HepG2 (cell line): ENCODE results near the gene EYA2. TPM values are rescaled to one million over a fixed set of nuclear protein-coding genes. Genes with fewer than 3 reads are reported as not detected.
"Not testable (repeated sequence)": the region's sequence is repeated elsewhere in the genome, so short reads cannot be mapped to it uniquely, and the experiment has no call there.

ENCODE experiments used
- ATAC-seq: fragments of 200-7000 bp; cut with Tn5 transposase; 3 replicates; pipeline ENCODE4 v1.9.1; 2020; ENCODE audit warnings: mild to moderate bottlenecking, moderate library complexity
- BruUV-seq: library from RNA; stranded (reverse); fragments of 400-500 nt; replicated peaks from 2 replicates; lab custom pipeline; 2021; lab: Mats Ljungman, UMichigan
- CTCF ChIA-PET: fragments of 300-600 bp; formaldehyde crosslinking; extraction: SDS; loops from one replicate; lab custom pipeline; 2021; ENCODE audit warnings: low total read pairs, inconsistent platforms, low intra/inter-chr PET ratio; lab: Yijun Ruan, JAX
- POLR2A ChIA-PET: fragments of 350-600 bp; sonication (Branson Sonifier 250); formaldehyde crosslinking; loops from one replicate; lab custom pipeline; 2020; ENCODE audit warnings: antibody characterized with exemption, inconsistent platforms; lab: Yijun Ruan, JAX
- DNase-seq: peaks from one replicate; pipeline ENCODE4 v3.0.0-alpha.2; 2015; ENCODE audit warnings: low spot score
- FAIRE-seq: peaks from 3 replicates; lab custom pipeline; 2011; peaks lifted over from hg19 to GRCh38; lab: Jason Lieb, UNC
- H2AFZ ChIP-seq: one replicate; pipeline ENCODE4 v1.6.1; 2011; ENCODE audit warnings: low read length, inconsistent platforms
- H3K27ac ChIP-seq: fragments of 300-600 bp; 3 replicates; pipeline ENCODE4 v1.8.0; 2011; ENCODE audit warnings: mixed run types, mild to moderate bottlenecking, mixed read lengths, low read length, inconsistent platforms; ENCODE audit not compliant: insufficient read depth; ENCODE audit errors: extremely low read length
- H3K27me3 ChIP-seq, 2 experiments: fragments of 200-600 bp in 1 of 2; 2 replicates in 1 of 2; 3 replicates in 1 of 2; pipeline versions ENCODE4 v1.6.0 to v1.8.0; 2011; ENCODE audit warnings: low read length in 2 of 2, mild to moderate bottlenecking in 2 of 2, moderate library complexity in 2 of 2, inconsistent platforms in 1 of 2; ENCODE audit not compliant: insufficient read depth in 2 of 2, control insufficient read depth in 1 of 2
- H3K36me3 ChIP-seq, 2 experiments: fragments of 200-600 bp in 1 of 2; replicated peaks in 1 of 2; 2 replicates in 1 of 2; 3 replicates in 1 of 2; pipeline versions ENCODE4 v1.5.1 to v1.8.0; 2011; ENCODE audit warnings: low read length in 2 of 2, inconsistent platforms in 1 of 2; ENCODE audit not compliant: insufficient read depth in 2 of 2, control insufficient read depth in 1 of 2
- H3K4me1 ChIP-seq: 2 replicates; pipeline ENCODE4 v1.5.1; 2012; ENCODE audit warnings: low read length, inconsistent platforms; ENCODE audit not compliant: insufficient read depth
- H3K4me2 ChIP-seq: 2 replicates; pipeline ENCODE4 v1.6.0; 2011; ENCODE audit warnings: low read depth, low read length, inconsistent platforms
- H3K4me3 ChIP-seq, 3 experiments: fragments of 200-600 bp in 1 of 3; sonication (generic), shearing (Covaris generic) in 1 of 3; replicated peaks in 1 of 3; 2 replicates each; pipeline ENCODE4 v1.5.1; 2011 to 2016; ENCODE audit warnings: low read length in 3 of 3, inconsistent platforms in 2 of 3, low read depth in 2 of 3, mild to moderate bottlenecking in 2 of 3, control low read depth in 1 of 3, mixed read lengths in 1 of 3; ENCODE audit not compliant: insufficient read depth in 1 of 3
- H3K79me2 ChIP-seq: one replicate; pipeline ENCODE4 v1.6.1; 2011; ENCODE audit warnings: low read length, inconsistent platforms; ENCODE audit not compliant: insufficient read depth
- H3K9ac ChIP-seq: 2 replicates; pipeline ENCODE4 v1.6.0; 2011; ENCODE audit warnings: mild to moderate bottlenecking, low read depth, low read length, inconsistent platforms; ENCODE audit not compliant: insufficient read depth
- H3K9me3 ChIP-seq: 2 replicates; pipeline ENCODE4 v1.5.1; 2012; ENCODE audit warnings: mild to moderate bottlenecking, low read length
- H4K20me1 ChIP-seq: 2 replicates; pipeline ENCODE4 v1.6.0; 2011; ENCODE audit warnings: inconsistent platforms, mild to moderate bottlenecking, low read length, moderate library complexity; ENCODE audit not compliant: insufficient read depth
- FOSL1 ChIP-seq: sonication (generic); formaldehyde crosslinking; IDR thresholded peaks from 2 replicates; pipeline ENCODE4 v1.9.0; 2021; ENCODE audit warnings: missing genetic modification reagents, borderline replicate concordance
- HMGA1 ChIP-seq: sonication (generic); formaldehyde crosslinking; conservative IDR thresholded peaks from 2 replicates; pipeline ENCODE4 v1.4.0; 2020; ENCODE audit warnings: missing genetic modification reagents
- TCF7 ChIP-seq: sonication (generic); IDR thresholded peaks from 2 replicates; pipeline ENCODE4 v1.6.1; 2016; ENCODE audit warnings: antibody characterized with exemption, low read depth
- ZNF572 ChIP-seq: sonication (generic); formaldehyde crosslinking; IDR thresholded peaks from 2 replicates; pipeline ENCODE4 v1.5.1; 2020; ENCODE audit warnings: mild to moderate bottlenecking, missing genetic modification reagents
- WGBS: methylation state at CpG from one replicate; pipeline ENCODE4 v1.1.6; 2017; ENCODE audit warnings: low lambda C conversion rate; 5-methylcytosine and 5-hydroxymethylcytosine counted together
- in situ Hi-C: cut with HindIII; loops from 2 replicates; pipeline ENCODE4 v1.10.0; 2017; ENCODE audit warnings: low pct_unique_long_range_greater_than_20kb; ENCODE audit not compliant: extremely low pct_ligation_motif_present
- intact Hi-C: fragments of 100-400 bp; cut with micrococcal nuclease; formaldehyde crosslinking; loops from one replicate; pipeline ENCODE4 v1.10.0; 2022; ENCODE audit not compliant: unreplicated experiment
- polyA plus RNA-seq, 8 experiments: library from polyadenylated mRNA; depleted of rRNA in 3 of 8; stranded (reverse) in 7 of 8; unstranded in 1 of 8; fragments of >200 nt; fragmentation: Illumina TruSeq in 4 of 8; extraction: Trizol in 4 of 8; gene quantifications; 2 replicates each; pipeline versions ENCODE4 v1.2.1 to v1.2.3, GENCODE V29; 2011 to 2016; ENCODE audit warnings: low read depth in 4 of 8, missing spikeins in 1 of 8, mixed read lengths in 1 of 8; ENCODE audit not compliant: insufficient read depth in 1 of 8
- total RNA-seq, 5 experiments: library from RNA; depleted of rRNA; stranded (reverse); fragments of >200 nt; fragmentation: Illumina TruSeq; extraction: Trizol; gene quantifications; 2 replicates each; pipeline ENCODE4 v1.2.3, GENCODE V29; 2016; ENCODE audit warnings: low read depth in 1 of 5

Gene EYA2
- total and polyA plus RNA-seq, 2 of the 13 experiments (the other 11 are each of a cell fraction or from before 2014, with no cell fraction given) = not detected

- Histone ChIP-seq H3K79me2 (no peaks in the 10 kb centered on the region), H3K27me3 (peaks cover 1 to 17% of the 10 kb centered on the region in 2 experiments; a peak in 3 of 5 replicates), H3K4me3 (no peak overlapping the region), H3K36me3 (no peaks in the 10 kb centered on the region), H2AFZ (no peak overlapping the region), H3K9ac (no peak overlapping the region), H3K4me1 (no peaks in the 10 kb centered on the region), H3K4me2 (no peak overlapping the region), H3K27ac (no peak overlapping the region), H4K20me1 (no peaks in the 10 kb centered on the region), H3K9me3 (no peaks in the 10 kb centered on the region)
- no peak for FAIRE-seq
- ChIA-PET POLR2A (no interaction called here), CTCF (no interaction called here)
- DNase-seq = no peak
- intact Hi-C loops = no loop called here
- ATAC-seq = no peak
- 2% methylated on average over 5 of the region's 5 CpGs for WGBS
- BruUV-seq = no TSS peak
- TF ChIP-seq FOSL1 = no peak
- TF ChIP-seq ZNF572 (CRISPR knock-in tag) = no peak
- no peak for TF ChIP-seq HMGA1
- no peak for TF ChIP-seq TCF7
- in situ Hi-C loops = no loop called here
These were observed 15.3 kb upstream of the EYA2 start for GRCh38 chr20:46879386-46879785.

GRCh38 chr20:46879963-46880362 is 14.7 kb upstream of the EYA2 start:
- peaks cover 1 to 17% of the 10 kb centered on the region in 2 experiments; a peak in 3 of 5 replicates for H3K27me3 ChIP-seq
- H3K9ac ChIP-seq, FAIRE-seq, H3K79me2 ChIP-seq, H3K4me3 ChIP-seq, CTCF ChIA-PET, H3K4me1 ChIP-seq, in situ Hi-C loops, DNase-seq, ATAC-seq, H3K9me3 ChIP-seq, H3K27ac ChIP-seq, intact Hi-C loops, H4K20me1 ChIP-seq, H3K4me2 ChIP-seq, H2AFZ ChIP-seq, H3K36me3 ChIP-seq, POLR2A ChIA-PET, BruUV-seq: not testable (repeated sequence)
- WGBS = 7% methylated on average over 5 of the region's 5 CpGs
